ENCODE data around the gene SVEP1. TPM values are rescaled to one million over a fixed set of nuclear protein-coding genes. Genes with fewer than 3 reads are reported as not detected.

The SVEP1 gene
- total RNA-seq, 1 experiment from 2014 or later: 0.45 TPM

DNA sequence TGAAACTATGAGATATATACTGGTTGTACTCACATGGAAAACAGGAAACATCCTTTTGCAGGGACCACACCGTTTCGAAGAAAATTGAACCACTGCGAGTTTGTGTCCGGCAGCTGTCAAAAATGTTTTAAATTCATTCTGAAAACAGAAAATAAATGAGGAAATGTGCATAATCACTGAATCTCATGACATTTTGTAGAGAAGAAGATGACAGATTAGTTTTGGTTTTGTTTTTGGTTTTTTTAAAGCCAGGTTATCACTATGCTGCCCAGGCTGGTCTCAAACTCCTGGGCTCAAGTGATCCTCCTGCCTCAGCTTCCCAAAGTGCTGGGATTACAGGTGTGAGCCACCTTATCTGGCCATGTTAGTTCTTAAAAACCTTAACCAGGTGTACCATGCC, 245.4 kb downstream of the SVEP1 start:
- no peaks in the 10 kb centered on the region for H3K36me3 ChIP-seq (ENCODE audit: insufficient read depth, low read length, poor library complexity, severe bottlenecking)
- no peaks in the 10 kb centered on the region for H3K27me3 ChIP-seq (replicated peaks; ENCODE audit: insufficient read depth, low read depth, low read length, poor library complexity)
- no peaks in the 10 kb centered on the region for H3K9me3 ChIP-seq (ENCODE audit: low read depth, low read length, poor library complexity, severe bottlenecking)
- intact Hi-C loops (cut with micrococcal nuclease; ENCODE audit: unreplicated experiment): no loop called here
- H3K4me3 ChIP-seq (ENCODE audit: low read depth, low read length, poor library complexity, severe bottlenecking): no peak overlapping the region
- H3K4me1 ChIP-seq (ENCODE audit: insufficient read depth, low read length, poor library complexity, severe bottlenecking): no peaks in the 10 kb centered on the region
- TF ChIP-seq, protein P1, sequence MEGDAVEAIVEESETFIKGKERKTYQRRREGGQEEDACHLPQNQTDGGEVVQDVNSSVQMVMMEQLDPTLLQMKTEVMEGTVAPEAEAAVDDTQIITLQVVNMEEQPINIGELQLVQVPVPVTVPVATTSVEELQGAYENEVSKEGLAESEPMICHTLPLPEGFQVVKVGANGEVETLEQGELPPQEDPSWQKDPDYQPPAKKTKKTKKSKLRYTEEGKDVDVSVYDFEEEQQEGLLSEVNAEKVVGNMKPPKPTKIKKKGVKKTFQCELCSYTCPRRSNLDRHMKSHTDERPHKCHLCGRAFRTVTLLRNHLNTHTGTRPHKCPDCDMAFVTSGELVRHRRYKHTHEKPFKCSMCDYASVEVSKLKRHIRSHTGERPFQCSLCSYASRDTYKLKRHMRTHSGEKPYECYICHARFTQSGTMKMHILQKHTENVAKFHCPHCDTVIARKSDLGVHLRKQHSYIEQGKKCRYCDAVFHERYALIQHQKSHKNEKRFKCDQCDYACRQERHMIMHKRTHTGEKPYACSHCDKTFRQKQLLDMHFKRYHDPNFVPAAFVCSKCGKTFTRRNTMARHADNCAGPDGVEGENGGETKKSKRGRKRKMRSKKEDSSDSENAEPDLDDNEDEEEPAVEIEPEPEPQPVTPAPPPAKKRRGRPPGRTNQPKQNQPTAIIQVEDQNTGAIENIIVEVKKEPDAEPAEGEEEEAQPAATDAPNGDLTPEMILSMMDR (conservative IDR thresholded peaks at IDR 0.05; ENCODE audit: low read depth, low read length): no peak
- no peak for TF ChIP-seq EZH2 (IDR thresholded peaks at IDR 0.05; ENCODE audit: borderline replicate concordance, low read depth, low read length, poor library complexity, severe bottlenecking)
- POLR2A ChIA-PET (ENCODE audit: low non-redundant PET): no interaction called here
- CTCF ChIA-PET: no interaction called here
- no peak for DNase-seq (ENCODE audit: low spot score)
- no TSS peak for BruUV-seq (replicated peaks)
- H3K27ac ChIP-seq (ENCODE audit: low read depth, low read length, poor library complexity, severe bottlenecking): no peak overlapping the region

- Histone ChIP-seq H3K36me3 (ENCODE audit: insufficient read depth, low read length, poor library complexity, severe bottlenecking) (no peaks in the 10 kb centered on the region), H3K4me3 (ENCODE audit: low read depth, low read length, poor library complexity, severe bottlenecking) (no peak overlapping the region), H3K4me1 (ENCODE audit: insufficient read depth, low read length, poor library complexity, severe bottlenecking) (no peaks in the 10 kb centered on the region), H3K27ac (ENCODE audit: low read depth, low read length, poor library complexity, severe bottlenecking) (no peak overlapping the region), H3K9me3 (ENCODE audit: low read depth, low read length, poor library complexity, severe bottlenecking) (no peaks in the 10 kb centered on the region), H3K27me3 (replicated peaks; ENCODE audit: insufficient read depth, low read depth, low read length, poor library complexity) (no peaks in the 10 kb centered on the region)
- TF ChIP-seq, protein P1 (conservative IDR thresholded peaks at IDR 0.05; ENCODE audit: low read depth, low read length): no peak
- TF ChIP-seq EZH2 (IDR thresholded peaks at IDR 0.05; ENCODE audit: borderline replicate concordance, low read depth, low read length, poor library complexity, severe bottlenecking): no peak
- BruUV-seq (replicated peaks): no TSS peak
- DNase-seq (ENCODE audit: low spot score): no peak
- POLR2A ChIA-PET (ENCODE audit: low non-redundant PET): no interaction called here
- intact Hi-C loops (cut with micrococcal nuclease; ENCODE audit: unreplicated experiment): no loop called here
- CTCF ChIA-PET: no interaction called here
Measured at GRCh38 chr9:110332766-110333165, 246.8 kb downstream of the SVEP1 start.

- Histone ChIP-seq H3K4me1 (ENCODE audit: insufficient read depth, low read length, poor library complexity, severe bottlenecking) (no peaks in the 10 kb centered on the region), H3K27me3 (replicated peaks; ENCODE audit: insufficient read depth, low read depth, low read length, poor library complexity) (no peaks in the 10 kb centered on the region), H3K36me3 (ENCODE audit: insufficient read depth, low read length, poor library complexity, severe bottlenecking) (no peaks in the 10 kb centered on the region), H3K9me3 (ENCODE audit: low read depth, low read length, poor library complexity, severe bottlenecking) (no peaks in the 10 kb centered on the region), H3K27ac (ENCODE audit: low read depth, low read length, poor library complexity, severe bottlenecking) (no peak overlapping the region), H3K4me3 (ENCODE audit: low read depth, low read length, poor library complexity, severe bottlenecking) (no peak overlapping the region)
- intact Hi-C loops (cut with micrococcal nuclease; ENCODE audit: unreplicated experiment): no loop called here
- CTCF ChIA-PET: no interaction called here
- no TSS peak for BruUV-seq (replicated peaks)
- POLR2A ChIA-PET (ENCODE audit: low non-redundant PET): no interaction called here
- no peak for DNase-seq (ENCODE audit: low spot score)
- TF ChIP-seq, protein P1 (conservative IDR thresholded peaks at IDR 0.05; ENCODE audit: low read depth, low read length): no peak
- TF ChIP-seq EZH2 (IDR thresholded peaks at IDR 0.05; ENCODE audit: borderline replicate concordance, low read depth, low read length, poor library complexity, severe bottlenecking): no peak
Measured at GRCh38 chr9:110330484-110331105, 248.9 kb downstream of the SVEP1 start.

Measured in A673 (cell line).